GM21723 (cell line): ENCODE data around the gene NDUFB7.
"Not testable (repeated sequence)": the region's sequence is repeated elsewhere in the genome, so short reads cannot be mapped to it uniquely, and the experiment has no call there.

Source experiments
- ATAC-seq: cut with Tn5 transposase; IDR thresholded peaks from one replicate; pipeline ENCODE4 v1.9.1; 2021; ENCODE audit warnings: mild to moderate bottlenecking, moderate library complexity; ENCODE audit not compliant: unreplicated experiment

NDUFB7 gene

DNA sequence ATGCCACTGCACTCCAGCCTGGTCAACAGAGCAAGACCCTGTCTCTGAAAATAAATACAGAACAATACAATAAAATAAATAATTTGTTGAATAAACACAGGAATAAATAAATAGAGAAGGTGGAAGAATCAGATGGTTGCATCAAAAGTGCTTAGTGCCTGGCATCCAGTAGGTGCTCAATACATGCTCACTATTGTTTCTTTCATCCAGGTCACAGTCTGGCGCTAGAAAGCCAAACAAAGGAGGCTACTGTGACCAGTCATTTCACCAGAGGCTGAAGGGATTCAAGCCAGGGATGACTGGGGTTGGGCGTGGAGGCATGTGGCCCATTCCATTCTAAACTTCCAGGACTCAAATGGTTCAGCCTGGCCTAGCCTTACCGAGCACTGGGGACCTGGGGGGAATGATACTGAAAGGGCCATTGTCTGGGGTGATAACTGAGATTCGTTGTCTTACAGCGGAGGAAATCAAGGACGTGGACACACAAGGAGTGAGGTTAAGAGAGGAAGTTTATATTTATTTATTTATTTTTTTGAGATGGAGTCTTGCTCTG is 3.6 kb upstream of the NDUFB7 start:
- ATAC-seq, result no peak

DNA sequence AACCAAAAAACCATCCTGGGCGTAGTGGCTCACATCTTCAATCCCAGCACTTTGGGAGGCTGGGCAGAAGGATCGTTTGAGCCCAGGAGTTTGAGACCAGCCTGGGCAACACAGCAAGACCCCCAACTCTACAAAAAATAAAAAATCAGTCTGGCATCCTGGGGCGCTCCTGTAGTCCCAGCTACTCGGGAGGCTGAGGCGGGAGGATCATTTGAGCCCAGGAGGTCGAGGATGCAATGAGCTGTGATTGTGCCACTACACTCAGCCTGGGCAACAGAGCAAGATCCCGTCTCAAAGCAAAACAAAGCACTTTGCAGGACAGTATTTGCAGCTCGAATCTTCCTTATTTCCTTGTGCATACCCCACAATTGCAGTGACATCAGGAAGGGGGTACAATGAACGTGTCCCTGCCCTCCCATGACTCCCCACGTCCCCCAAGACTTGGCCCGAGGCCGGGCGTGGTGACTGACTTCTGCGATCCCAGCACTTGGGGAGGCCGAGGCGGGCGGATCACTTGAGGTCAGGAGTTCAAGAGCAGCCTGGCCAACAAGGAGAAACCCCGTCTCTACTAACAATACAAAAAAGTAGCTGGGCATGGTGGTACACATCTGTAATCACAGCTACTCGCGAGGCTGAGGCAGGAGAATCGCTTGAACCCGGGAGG is 870 bp downstream of the NDUFB7 start:
- no peak for ATAC-seq

DNA sequence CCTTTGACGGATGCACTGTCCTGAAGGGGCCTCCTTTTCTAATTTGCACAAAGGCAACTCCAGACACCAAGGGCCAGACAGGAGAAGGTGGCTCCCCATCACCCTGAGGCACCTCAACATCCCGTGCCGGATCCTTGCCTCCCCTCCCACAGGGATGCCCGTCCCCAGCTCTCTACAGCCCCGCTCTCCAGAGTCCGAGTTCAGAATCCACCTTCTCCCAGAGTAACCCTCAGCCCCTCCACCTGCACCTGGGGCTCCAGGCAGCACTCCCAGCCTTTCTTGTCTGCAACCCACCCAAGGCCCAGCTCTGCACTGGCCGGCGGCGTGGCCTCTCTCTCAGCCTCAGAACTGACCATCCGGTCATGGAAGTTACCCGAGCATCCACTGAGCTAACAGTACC is 4.8 kb downstream of the NDUFB7 start:
- ATAC-seq, result no peak

DNA sequence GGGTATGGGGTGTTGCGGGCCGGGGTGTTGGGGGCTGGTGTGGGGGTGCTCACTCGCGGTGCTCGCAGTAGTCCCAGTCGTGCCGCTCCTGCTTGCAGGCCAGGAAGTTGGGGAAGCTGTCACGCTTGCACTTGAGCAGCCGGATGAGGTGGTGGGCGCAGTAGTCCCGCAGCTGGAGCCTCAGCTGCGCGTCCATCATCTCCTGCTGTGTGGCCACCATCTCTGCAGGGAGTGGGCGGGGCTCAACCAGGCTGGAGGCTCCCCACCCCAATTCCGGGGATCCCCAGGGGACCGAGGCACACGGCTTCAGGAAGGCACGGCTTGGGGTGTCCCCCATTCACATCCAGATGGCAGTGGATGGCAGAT is 5.2 kb downstream of the NDUFB7 start:
- ATAC-seq, result no peak

DNA sequence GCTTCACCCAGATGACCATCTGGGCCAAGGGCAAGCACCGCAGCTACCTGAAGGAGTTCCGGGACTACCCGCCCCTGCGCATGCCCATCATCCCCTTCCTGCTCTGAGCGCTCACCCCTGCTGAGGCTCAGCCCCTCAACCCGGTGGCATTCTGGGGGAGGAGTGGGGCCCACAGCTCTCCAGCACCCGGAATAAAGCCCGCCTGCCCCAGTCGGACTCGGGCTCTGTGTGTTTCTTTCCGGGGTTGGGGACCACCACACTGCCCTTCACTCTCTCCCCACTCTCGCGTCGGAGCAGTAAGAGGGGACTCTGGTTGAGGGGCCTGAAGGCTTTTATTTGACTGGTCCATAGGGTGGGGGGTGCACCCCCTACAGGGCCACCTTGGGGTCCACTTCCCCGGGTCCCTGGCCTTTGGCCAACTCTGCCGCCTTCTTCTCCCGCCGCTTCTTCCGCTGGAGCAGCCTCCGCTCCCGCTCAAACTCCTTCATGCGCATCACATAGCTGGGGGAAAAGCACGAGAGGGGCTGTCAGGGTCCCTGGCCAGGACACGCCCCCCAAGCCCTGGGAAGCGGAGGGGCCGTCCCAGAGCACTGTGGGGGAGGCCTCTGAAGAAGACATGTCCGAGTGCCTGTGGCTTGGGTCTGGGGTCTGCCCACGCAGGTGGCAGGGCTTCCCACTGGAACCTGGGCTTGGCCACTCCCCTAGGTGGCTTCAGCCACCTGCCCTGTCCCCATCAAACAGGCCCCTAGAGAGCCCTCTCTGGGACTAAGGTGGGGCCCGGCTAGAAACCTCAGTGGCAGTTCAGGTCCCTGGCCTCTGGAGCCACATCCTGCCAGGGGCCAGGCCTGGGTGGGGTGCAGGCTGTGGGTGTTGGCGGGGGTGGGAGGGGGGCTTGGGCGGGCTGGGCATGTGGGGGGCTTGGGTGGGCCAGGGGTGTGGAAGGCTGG is 5.8 kb downstream of the NDUFB7 start:
- ATAC-seq, result no peak

DNA sequence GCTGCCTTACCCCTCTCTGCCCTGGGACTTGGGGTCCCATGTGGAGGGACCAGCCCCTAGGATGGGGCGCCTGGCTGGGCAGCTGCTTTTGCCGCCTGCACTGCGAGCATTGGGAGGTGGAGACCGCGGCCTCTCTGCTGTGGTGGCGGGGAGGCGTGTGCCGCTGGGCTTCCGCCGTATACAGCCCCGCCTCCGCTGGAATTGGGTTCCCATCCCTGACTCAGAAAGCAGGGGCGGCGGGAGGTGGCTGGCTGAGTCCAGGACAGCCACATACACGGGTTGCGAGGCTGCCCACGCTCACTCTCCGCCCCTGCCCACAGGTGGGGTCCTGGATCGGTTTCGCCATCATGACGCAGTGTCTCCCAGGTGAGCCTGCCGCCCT is 6.6 kb downstream of the NDUFB7 start:
- ATAC-seq, result no peak

DNA sequence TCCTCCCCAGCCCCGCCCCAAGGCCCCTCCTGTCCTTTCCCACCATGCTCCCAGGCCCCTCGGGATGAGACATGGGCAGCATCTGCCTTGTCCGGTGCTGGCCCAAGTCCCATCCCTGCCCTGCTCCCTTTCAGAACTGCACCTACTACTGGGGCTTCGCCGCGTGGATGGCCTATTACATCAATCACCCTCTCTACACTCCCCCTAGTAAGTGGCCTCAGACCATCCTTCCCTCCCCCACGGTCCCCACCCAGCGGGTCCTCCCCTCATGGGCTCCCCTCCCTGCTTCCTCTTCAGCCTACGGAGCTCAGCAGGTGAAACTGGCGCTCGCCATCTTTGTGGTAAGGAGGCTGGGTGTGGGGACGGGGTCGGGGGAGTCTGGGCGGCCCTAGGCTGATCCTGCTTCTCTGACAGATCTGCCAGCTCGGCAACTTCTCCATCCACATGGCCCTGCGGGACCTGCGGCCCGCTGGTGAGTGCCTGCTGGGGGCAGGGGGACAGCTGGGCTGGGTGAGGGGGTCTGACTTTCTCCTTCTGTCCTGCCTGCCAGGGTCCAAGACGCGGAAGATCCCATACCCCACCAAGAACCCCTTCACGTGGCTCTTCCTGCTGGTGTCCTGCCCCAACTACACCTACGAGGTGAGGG is 7.1 kb downstream of the NDUFB7 start:
- not testable (repeated sequence) for ATAC-seq

DNA sequence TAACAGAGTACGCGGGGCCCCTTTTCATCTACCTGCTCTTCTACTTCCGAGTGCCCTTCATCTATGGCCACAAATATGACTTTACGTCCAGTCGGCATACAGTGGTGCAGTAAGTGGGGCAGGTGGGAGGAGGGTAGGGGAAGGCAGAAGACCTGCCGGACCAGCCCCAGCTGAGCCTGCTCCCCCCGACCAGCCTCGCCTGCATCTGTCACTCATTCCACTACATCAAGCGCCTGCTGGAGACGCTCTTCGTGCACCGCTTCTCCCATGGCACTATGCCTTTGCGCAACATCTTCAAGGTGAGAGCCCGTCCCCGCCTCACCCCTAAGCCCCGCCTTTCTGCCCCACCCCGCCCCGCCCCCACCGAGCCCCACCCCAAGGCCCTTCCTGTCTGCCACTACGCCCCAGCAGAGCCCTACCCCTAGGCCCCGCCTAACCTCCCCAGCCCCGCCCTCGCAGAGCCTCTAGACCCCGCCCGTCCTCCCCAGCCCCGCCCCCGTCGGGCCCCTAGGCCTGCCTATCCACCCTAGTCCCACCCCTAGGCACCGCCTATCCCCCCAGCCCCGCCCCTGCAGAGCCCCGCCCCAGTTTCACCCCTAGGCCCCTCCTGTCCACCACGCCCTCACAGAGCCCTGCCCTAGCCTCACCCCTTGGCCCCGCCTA is 7.7 kb downstream of the NDUFB7 start:
- no peak for ATAC-seq

DNA sequence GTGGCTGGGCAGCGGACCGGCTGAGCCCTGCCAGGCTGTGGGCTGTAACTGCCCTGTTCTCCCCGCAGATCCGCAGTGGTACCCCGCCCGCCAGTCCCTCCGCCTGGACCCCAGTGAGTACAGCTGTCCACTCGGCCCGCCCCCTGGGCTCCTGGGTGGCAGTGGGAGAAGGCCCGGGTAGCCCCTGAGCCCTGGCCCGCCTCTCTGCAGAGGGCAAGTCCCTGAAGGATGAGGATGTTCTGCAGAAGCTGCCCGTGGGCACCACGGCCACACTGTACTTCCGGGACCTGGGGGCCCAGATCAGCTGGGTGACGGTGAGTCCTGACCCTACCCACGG is 8.3 kb downstream of the NDUFB7 start:
- no peak for ATAC-seq

DNA sequence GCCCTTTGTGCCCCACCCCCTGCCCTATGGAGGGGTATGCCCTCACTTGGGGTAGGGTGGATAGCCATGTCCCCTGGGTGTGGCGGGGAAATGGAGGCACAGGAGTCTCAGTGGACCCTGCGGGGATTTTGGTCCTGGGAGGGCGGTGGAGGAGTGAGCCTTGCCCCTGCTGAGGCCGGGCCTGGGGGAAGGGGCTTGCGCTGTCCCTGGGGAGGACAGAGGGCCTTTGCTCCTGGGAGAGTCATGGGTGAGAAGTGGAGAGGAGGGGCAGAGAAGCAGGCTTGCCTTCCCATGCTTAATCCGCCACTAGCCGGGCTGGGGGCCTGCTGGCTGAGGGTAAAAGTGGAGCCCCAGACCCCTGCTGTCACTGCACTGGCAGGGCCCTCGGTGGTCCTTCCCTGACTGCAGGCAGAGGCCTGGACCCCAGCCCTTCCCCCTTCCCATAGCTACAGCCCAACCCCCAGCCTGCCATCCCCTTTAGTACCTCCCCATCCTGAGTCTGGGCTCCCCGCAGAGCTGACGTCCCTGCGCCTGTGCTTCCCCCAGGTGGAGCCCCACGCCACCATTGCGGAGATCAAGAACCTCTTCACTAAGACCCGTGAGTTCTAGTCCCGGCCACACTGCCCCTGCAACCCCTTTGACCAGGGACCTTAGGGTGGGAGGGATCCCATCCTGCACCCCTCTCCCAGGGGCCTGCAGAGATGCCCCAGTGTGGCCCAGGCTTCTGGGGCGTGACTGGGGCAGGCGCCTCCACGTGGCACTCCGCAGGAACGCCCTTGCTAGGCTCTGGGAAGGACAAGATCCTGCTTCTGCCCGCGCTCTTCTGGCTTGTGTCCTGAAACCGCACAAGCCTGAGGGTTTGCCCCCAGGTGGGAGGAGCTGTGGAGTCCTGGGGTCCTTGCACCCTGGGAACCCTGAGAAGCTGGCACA is 8.9 kb downstream of the NDUFB7 start:
- ATAC-seq, result no peak

DNA sequence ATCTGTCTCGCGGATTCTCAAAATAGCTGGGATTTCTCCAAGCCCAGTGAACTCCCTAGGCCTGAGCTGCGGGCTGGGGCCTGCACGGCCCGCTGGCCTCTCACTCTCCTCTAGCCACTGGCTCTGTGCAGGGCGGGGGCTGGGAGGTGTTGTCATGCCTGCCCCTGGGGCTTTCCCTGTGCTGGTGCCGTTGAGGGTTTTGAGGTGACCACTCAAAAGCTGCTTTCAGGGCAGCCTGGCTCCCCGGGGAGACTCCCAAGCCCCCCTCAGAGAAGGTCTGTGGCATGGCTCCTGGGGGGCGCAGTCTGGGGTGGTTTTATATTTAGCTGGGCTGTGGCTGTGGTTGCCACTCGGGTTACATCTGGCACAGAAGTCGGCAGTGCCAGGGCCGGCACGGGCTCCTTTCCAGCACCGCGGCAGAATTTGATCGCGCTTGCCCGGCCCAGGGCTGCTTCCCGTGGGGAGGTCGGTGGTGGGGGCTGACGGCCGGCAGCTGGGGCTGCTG is 10.0 kb downstream of the NDUFB7 start:
- no peak for ATAC-seq

DNA sequence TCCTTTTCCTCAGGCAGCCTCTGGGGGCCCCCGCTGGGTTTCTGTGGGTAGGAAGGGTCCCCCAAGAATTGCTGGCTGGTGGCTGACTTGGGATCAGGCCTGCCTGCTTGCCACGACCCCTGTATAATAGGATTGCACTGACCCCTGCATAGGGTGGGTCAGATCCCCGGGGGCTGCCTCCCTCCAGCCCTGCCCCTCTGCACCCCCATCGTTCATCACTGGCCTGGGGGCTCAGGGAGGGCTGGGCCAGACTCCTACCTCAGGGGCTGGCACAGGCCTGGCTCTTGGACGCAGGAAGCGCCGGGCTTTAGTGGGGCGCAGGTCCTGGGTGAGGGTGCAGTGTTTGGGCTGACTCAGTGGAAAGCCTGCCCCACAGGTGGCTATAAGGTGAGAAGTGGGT is 10.6 kb downstream of the NDUFB7 start:
- no peak for ATAC-seq

DNA sequence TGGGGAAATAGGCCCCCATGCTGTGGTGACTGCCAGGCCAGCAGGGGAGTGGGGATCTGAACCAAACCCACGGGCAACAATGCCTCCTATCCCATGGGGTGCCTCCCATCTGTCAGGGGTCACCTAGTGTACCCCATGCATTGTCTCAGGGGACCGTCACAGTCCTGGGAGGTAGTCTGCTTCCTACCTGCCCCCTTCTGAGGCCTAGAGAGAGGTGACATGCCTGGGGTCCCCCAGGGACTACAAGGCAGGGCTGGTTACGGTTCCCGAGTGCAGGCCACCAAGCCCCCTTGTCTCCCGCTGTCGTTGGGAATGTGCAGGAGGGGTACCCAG is 11.1 kb downstream of the NDUFB7 start:
- no peak for ATAC-seq

DNA sequence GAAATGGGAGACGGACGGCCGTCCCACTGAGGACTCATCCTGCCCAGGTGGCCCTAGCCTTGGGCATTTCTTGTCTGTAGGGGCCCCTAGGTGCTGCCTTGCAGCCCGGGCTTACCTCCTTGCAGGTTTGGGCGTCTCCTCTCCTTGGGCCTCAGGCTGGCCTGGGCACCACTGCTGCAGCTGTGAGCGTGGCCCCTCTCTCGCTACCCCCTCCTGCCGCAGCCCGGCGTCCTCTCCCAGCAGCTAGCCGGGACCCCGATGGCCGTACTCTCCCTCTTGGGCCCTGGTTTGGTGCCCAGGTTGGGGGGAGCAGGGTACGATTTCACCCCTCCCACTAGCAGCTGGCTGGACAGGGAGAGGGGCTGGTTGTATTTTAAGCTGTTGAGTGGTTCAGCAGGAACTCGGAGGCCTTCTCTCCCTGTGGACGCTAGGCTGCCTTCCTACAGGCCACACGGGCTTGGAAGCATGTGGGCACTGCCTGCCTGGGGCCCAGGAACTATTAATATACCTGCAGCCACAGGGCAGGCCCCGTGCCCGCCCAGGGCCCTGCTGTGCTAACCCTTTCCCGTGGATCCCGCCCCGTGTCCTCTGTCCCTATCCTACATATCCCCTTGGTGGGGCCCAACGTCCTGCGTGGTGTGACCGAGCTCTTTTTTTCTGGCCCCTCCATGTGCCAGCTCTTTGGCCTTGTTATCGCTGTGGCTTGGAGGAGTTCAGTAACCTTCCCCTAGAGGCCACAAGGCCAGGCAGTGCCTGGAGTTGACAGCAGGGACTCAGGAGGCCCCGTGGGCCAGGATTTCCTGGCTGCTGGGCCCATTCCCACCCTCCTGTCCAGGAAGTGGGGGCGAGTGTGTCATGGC is 11.7 kb downstream of the NDUFB7 start:
- no peak for ATAC-seq

DNA sequence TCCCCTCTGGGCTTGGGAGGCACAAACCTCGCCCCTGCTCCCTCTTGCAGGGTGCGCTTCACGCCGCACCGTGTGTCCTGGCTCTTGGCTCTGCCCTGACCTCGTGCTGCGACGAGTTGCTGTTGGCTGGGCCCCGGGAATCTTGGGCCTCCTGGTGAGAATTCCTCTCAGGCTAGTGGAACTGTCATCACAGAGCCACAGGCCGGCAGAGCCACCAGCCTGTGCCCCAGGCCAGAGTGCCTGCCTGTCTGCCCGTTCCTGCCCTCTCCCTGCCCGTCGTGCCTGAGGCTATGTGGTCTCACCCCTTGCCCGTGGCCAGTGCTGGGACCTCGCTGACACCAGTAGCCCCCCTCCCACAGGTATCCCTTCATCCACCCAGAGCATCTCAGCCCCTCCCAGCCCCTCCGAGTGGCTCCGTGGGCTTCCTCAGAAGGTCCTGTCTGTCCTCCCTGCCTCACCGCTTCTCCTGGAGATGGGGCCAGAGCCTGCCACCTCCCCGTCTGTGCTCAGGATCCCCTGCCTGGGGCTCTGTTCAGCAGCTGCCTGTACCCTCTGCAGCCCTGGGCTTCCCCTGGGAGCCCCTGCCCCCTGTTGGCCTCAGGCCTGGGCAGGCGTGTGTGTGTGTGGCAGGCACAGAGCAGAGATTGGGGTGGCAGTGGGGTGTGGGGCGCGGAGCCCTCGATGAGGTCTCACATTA is 13.3 kb downstream of the NDUFB7 start:
- ATAC-seq, result no peak

DNA sequence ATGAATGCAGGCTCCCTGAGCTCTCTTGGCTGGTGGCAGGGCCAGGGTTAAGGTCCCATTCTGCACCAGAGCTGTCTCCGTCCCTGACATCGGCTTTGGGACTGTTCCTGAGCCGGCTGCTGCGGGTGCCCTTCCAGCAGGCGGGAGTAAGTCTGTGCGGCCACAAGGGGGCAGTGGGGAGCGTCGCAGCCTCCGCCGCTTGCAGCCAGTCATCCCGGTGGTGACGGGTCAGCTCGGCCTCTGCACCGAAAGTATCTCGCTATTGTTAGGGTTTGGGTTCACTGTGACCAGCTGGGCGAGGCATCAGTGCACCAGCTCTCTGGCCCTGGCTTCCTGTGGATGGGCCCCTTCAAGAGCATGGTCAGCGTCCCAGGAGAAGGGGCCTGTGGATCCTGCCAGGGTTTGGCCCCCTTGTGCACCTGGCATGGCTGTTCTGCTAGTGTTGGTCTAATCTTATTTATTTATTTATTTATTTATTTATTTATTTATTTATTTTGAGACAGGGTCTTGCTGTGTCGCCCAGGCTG is 15.1 kb downstream of the NDUFB7 start:
- no peak for ATAC-seq

DNA sequence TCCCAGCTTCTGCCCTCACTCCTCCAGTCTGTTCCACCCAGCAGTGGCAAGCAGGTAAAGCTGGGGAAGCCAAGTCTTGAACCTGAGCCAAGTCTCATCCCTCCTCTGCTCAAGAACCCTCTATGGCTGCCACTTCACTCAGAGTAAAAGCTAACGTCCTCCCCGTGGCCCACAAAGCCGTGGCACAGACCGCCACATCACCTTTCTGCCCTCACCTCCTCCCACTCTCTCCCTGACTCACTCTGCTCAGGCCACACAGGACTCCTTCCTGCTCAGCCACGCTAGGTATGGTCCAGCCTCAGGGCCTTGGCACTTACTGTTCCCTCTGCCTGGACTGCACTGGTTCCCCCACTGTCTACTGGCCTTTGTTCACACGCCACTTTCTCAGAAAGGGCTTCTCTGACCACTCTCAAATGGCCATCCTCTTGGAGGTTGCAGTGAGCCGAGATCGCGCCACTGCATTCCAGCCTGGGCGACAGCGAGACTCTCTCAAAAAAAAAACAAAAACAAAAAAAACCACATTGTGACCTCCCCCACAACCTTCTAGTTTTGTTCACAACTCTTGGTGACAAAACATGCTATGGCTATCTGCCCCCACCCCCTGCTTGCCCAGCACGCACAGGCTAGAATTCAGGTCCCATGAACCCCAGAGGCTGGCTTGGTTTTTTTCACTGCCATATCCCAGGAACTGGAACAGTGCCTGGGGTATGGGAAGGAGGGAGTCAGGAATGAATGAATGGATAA is 15.8 kb downstream of the NDUFB7 start:
- ATAC-seq, result no peak

DNA sequence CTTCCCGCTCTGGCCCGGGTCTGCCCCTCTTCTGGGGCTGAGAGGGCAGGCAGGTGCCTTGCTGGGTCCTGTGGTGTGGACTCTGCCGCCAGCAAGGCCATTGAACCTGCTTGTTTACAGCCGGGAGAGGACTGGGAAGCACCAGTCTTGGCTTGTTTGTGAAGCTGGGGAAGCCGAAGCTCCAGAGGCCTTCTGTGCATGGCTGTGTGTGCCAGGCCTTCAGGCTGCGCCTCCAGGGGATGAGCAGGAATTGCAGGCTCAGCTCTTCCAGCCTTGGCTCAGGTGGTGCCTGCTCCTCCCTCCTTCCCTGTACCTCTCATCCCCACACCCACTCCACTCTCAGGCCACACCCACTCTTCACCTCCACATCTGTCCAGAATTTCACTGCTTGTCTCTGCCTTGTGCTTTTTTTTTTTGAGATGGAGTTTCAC is 17.5 kb downstream of the NDUFB7 start:
- ATAC-seq, result no peak
